Esophagus mucosa (tissue), 1 donor: Measurements from ENCODE around the gene ADAMTSL3. TPM values are rescaled to one million over a fixed set of nuclear protein-coding genes. Genes with fewer than 3 reads are reported as not detected.

Source experiments
- ATAC-seq: fragments of 200-7000 bp; cut with Tn5 transposase; one replicate; pipeline ENCODE4 v1.9.1; 2020
- total RNA-seq: library from RNA; stranded (reverse); gene quantifications from one replicate; pipeline ENCODE4 v1.2.4, GENCODE V29; 2023
- donor health status: DM: yes; HTN: yes; CAD: no.

ADAMTSL3 gene
- total RNA-seq, 1 donor from 2014 or later = 1.4 TPM

GRCh38 chr15:83887961-83888360, 234.0 kb downstream of the ADAMTSL3 start:
- ATAC-seq = no peak

DNA sequence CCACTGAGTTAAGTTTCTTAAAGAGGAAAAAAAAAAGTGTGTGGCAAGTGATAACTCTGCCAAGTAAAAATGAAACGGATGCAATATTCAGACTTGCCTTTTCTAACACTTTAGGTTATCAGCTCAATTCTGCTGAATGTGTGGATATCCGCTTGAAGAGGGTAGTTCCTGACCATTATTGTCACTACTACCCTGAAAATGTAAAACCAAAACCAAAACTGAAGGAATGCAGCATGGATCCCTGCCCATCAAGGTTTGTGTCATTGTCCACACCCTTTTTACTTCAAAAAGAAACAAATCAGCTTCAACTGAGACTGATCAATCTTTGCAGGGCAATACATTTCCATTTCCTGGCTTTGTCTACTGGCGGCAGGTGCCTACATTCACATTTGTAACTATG, 236.1 kb downstream of the ADAMTSL3 start:
- ATAC-seq = no peak

DNA sequence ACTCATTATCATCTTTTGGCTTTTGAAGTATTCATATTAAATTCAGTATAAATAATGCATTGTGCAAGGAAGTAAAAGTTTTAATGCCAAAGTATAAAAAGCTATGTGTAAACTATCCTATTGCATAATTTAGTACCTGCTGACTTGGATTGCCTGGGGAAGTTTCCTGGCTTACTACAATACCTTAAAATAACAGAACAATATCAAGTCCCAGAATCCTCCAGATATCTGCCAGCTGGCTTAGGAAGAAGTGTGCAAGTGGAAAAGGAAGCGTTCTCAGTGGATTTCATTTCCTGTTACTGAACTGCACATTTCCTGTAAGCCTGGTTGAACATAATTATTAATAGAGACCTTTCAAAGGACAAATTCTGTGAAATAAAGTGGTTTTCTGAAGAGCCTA, 236.7 kb downstream of the ADAMTSL3 start:
- peak; percentile 20 for ATAC-seq

- no peak for ATAC-seq
Measured at GRCh38 chr15:83892498-83892897, 238.6 kb downstream of the ADAMTSL3 start.

DNA sequence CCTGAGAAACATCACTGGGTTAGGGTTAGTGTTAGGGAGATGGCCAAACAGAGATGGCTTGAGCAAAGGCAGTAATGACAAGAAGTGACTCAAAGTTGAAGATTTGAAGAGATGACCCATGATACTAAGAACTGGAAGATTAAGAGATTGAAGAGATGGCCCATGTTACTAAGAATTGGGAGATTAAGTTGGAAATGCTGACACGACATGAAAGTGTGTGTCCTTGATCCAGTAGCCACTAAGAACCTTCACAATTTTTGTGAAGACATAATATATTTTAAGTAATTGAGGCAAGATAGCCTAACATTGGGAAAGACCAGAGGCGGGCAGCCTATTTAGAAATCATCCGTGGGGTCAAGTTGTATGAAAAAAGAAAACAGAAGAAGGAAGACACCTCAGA, 239.4 kb downstream of the ADAMTSL3 start:
- no peak for ATAC-seq

- ATAC-seq = no peak
Measured at GRCh38 chr15:83897037-83897436, 243.1 kb downstream of the ADAMTSL3 start.

GRCh38 chr15:83898361-83898760, 244.4 kb downstream of the ADAMTSL3 start:
- no peak for ATAC-seq

GRCh38 chr15:83899670-83900069, 245.7 kb downstream of the ADAMTSL3 start:
- ATAC-seq = no peak

DNA sequence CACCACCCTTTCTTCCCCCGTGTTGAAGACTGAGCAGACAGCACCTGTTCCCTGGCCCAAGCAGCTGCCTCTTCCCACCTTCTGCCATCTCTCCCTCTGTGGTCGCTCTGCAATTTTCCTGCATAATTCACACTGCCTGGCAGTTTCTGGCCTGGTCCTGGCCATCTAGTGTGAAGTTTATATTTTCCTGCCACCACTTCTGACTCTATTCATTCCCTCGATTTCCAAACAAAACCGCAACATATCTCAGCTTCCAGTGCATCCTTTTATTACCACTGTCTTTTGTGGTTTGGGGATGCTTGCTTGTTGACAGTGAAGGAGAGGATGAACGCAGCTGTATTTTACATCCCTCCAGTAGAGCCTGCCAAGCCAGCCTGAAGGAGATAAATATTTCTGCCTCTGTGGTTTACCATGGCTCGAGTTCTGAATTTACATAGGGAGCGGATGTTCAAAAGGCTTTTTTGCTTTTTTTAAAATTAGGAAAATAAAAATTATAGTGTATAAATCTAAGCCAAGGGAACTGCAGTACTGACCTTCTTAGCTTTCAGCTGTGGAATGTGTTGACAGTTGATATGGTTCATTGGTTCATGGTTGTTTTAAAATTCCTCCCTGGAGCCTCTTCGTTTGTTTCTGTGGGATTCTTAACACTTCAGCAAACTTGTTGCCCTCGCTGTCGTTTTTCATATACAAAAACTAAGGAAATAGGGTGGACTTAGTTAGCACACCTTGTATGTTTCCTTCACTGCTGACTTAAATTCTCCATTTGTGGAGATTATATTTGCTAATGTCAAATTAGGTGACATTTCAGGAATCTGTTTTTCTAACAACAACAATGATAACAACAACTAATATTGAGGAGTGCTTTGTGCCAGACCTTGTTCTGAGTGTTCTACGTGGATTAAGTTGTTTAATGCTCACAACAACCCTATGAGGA, 250.5 kb downstream of the ADAMTSL3 start:
- ATAC-seq = no peak

DNA sequence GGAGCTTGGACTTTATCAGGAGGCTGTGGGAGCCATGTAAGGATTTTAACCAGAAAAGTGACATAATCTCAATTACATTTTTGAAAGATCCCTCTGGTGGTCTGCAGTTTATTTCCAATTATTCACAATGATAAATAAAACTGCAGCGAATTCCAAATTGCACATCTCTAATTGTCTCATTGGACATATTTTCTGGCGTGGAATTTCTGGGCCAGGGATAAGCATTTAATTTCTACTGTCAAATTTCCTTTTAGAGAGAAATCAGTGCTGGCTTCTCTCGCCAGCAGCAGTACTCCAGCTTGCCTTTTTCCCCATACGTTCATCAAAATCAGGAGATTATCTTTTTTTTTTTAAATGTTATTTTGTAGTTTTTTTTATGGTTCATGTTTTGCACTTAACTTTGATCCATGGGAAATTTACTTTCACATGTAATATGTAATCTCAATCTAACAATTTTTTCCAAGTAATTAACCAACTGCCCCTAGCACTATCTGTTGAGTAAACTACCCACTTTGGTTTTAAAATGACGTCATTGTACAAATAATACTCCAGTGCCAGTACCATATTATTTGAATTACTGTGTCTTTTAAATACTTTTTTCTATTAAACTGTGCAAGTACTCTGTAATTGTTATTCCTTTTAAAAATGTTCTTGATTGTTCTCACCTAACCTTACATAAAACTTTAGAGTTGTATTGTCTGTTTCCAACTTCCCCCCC, 251.8 kb downstream of the ADAMTSL3 start:
- ATAC-seq = no peak

DNA sequence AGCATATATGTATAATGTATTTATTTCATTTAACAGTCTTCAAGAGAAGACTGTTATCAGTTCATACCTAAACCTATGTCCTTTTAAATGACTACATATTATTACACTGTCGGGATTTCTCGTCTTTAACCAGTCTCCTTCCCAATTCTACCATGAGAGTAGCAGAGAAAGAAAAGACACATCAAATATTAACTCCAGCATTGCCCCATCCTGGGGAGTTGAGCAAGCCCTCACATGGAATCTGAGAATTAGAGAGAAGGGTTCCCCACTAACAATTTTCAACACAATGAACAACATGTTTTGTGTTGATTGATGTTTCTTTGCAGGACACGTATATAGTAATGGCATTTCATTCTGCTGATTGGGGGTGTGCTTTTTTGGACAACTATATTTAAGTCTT, 257.4 kb downstream of the ADAMTSL3 start:
- ATAC-seq = no peak

DNA sequence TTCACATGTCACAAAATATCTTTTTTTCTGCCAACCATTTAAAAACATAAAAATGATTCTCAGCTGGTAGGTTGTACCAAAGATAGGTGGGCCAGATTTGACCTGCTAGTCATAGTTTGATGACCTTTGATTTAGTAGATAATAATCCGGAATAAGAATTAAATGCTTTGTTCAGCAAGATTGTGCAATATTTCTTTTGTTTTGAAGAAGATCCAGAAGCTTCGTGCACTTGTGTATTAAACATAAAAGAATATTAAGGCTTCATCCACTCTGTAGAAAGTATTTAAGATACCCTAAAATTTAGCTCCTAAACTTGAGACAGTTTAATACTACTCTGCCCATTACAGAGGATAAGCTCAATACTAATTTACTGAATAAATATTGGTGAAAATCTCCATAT, 258.4 kb downstream of the ADAMTSL3 start:
- no peak for ATAC-seq

- no peak for ATAC-seq
Measured at GRCh38 chr15:83913034-83913632, 259.2 kb downstream of the ADAMTSL3 start.

GRCh38 chr15:83914906-83915305, 261.0 kb downstream of the ADAMTSL3 start:
- ATAC-seq = no peak

GRCh38 chr15:83917432-83917831, 263.5 kb downstream of the ADAMTSL3 start:
- ATAC-seq = no peak

DNA sequence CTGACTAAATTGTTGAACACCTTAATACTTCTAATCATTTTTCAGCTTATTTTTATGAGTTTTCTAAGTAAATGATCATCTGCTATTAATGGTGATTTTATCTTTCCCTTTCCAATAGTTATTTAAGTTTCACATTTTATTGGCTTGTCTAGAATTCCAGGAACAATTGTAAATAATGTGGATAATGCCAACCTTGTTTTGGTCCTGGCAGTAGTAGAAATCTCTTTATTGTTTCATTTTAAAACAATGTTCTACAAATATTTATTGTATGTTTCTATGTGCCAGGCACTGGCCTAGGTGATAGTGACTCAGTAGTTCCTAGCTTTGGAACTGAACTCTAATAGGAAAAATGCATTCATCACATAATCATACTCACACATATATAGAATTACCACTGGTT, 264.1 kb downstream of the ADAMTSL3 start:
- no peak for ATAC-seq

- no peak for ATAC-seq
Measured at GRCh38 chr15:83919319-83919830, 265.5 kb downstream of the ADAMTSL3 start.

DNA sequence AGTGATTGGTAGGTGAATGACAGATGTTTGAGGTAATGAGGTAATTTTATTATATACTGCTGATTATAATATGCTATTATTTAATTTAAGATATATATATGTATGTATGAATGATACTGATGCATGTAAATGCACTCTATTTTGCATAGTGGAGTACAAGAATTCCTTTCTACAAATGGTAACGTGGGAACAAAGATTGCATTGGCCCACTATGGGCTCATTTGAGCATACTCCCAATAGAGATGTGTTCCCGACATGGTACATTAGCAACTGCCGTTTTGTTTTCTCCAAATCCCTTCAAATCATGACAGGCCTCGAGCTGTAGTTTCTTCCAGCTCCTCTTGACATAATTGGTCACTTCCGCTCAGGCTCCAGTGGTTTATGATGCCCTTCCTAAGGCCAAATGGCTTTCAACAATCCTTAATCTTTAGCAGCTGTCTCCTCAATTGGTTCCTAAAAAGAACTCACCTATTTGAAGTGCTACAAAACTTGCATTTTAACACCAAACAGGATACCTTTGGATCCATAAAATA, 266.1 kb downstream of the ADAMTSL3 start:
- no peak for ATAC-seq

- ATAC-seq = no peak
Measured at GRCh38 chr15:83922649-83923294, 268.8 kb downstream of the ADAMTSL3 start.

DNA sequence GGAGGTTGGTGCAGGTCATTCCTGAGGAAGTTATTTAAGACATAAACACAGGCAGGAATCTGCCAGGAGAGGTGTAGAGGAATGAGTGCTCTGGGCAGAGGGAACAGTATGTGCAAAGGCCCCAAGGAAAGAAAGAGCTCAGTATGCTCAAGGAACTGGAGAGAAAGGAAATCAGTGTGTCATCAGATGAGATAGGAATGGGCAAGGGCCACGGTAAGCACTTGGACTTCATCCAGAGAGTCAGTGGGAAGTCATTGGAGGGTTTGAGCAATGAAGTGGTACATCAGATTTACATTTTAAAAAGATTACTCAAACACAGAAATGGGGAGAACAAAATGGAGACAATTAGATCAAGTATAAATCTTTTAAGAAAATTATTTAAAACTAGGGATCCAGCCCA, 272.2 kb downstream of the ADAMTSL3 start:
- ATAC-seq = no peak

GRCh38 chr15:83927704-83928391, 273.9 kb downstream of the ADAMTSL3 start:
- ATAC-seq = no peak

- ATAC-seq = no peak
Measured at GRCh38 chr15:83928392-83928734, 274.4 kb downstream of the ADAMTSL3 start.
